K562 (cell line): ENCODE measurements around the gene PTPRE. TPM values are rescaled to one million over a fixed set of nuclear protein-coding genes. Genes with fewer than 3 reads are reported as not detected.

ENCODE experiments used
- ATAC-seq: fragments of 200-7000 bp; cut with Tn5 transposase; 3 replicates; pipeline ENCODE4 v1.9.1; 2020; ENCODE audit warnings: moderate library complexity
- BruUV-seq: library from RNA; stranded (reverse); fragments of 400-500 nt; replicated peaks from 2 replicates; lab custom pipeline; 2021; lab: Mats Ljungman, UMichigan
- CTCF ChIA-PET: fragments of 300-600 bp; formaldehyde crosslinking; extraction: SDS; loops from one replicate; lab custom pipeline; 2021; ENCODE audit warnings: low intra/inter-chr PET ratio; lab: Yijun Ruan, JAX
- POLR2A ChIA-PET: fragments of 300-600, 350-650 bp; sonication (Branson Sonifier 250); formaldehyde crosslinking; extraction: SDS; loops from one replicate; lab custom pipeline; 2021; ENCODE audit warnings: antibody characterized with exemption, inconsistent platforms; lab: Yijun Ruan, JAX
- DNase-seq, 4 experiments: peaks; one replicate each; pipeline versions ENCODE4 v3.0.0 to v3.0.0-alpha.2; 2011 to 2018; ENCODE audit warnings: low spot score in 3 of 4, mixed read lengths in 3 of 4; ENCODE audit errors: extremely low read depth in 1 of 4
- FAIRE-seq: peaks from 2 replicates; lab custom pipeline; 2011; peaks lifted over from hg19 to GRCh38; lab: Jason Lieb, UNC
- H2AFZ ChIP-seq: 2 replicates; pipeline ENCODE4 v1.6.0; 2011; ENCODE audit warnings: low read depth, low read length, control low read depth, inconsistent platforms
- H3K27ac ChIP-seq: fragments of 200-600 bp; 3 replicates; pipeline ENCODE4 v1.8.0; 2011; ENCODE audit warnings: low read depth, mild to moderate bottlenecking, control low read depth, inconsistent platforms, low read length, moderate library complexity, mixed read lengths; ENCODE audit errors: extremely low read depth
- H3K27me3 ChIP-seq, 2 experiments: fragments of 300-600 bp in 1 of 2; 2 replicates in 1 of 2; 3 replicates in 1 of 2; pipeline versions ENCODE4 v1.6.0 to v1.8.0; 2011; ENCODE audit warnings: inconsistent platforms in 2 of 2, low read length in 2 of 2, mild to moderate bottlenecking in 1 of 2, mixed read lengths in 1 of 2, moderate library complexity in 1 of 2; ENCODE audit not compliant: control insufficient read depth in 2 of 2, insufficient read depth in 2 of 2
- H3K36me3 ChIP-seq: fragments of 300-600 bp; 3 replicates; pipeline ENCODE4 v1.8.0; 2011; ENCODE audit warnings: mild to moderate bottlenecking, low read length, inconsistent platforms; ENCODE audit not compliant: control insufficient read depth, insufficient read depth
- H3K4me1 ChIP-seq, 2 experiments: fragments of 200-600 bp in 1 of 2; replicated peaks in 1 of 2; 2 replicates in 1 of 2; 3 replicates in 1 of 2; pipeline versions ENCODE4 v1.5.1 to v1.8.0; 2011; ENCODE audit warnings: inconsistent platforms in 2 of 2, low read length in 2 of 2, mild to moderate bottlenecking in 1 of 2, mixed read lengths in 1 of 2, moderate library complexity in 1 of 2; ENCODE audit not compliant: control insufficient read depth in 2 of 2, insufficient read depth in 2 of 2
- H3K4me2 ChIP-seq: 2 replicates; pipeline ENCODE4 v1.6.1; 2011; ENCODE audit warnings: low read length, control low read depth, inconsistent platforms, mixed read lengths; ENCODE audit not compliant: insufficient read depth
- H3K4me3 ChIP-seq: fragments of 200-600 bp; sonication (generic), shearing (Covaris generic); 2 replicates; pipeline ENCODE4 v1.5.1; 2016; ENCODE audit warnings: control low read depth, inconsistent platforms
- H3K79me2 ChIP-seq: fragments of 200-600 bp; 3 replicates; pipeline ENCODE4 v1.8.0; 2011; ENCODE audit warnings: low read length, inconsistent platforms; ENCODE audit not compliant: control insufficient read depth, insufficient read depth
- H3K9ac ChIP-seq, 2 experiments: 2 replicates each; pipeline versions ENCODE4 v1.6.0 to v1.6.1; 2011; ENCODE audit warnings: low read depth in 2 of 2, low read length in 2 of 2, control low read depth in 1 of 2, inconsistent platforms in 1 of 2, mild to moderate bottlenecking in 1 of 2, mixed read lengths in 1 of 2; ENCODE audit not compliant: insufficient read depth in 1 of 2
- H3K9me1 ChIP-seq: one replicate; pipeline ENCODE4 v1.6.0; 2011; ENCODE audit warnings: inconsistent platforms, mild to moderate bottlenecking, low read length, moderate library complexity; ENCODE audit not compliant: control insufficient read depth, insufficient read depth
- H3K9me3 ChIP-seq: replicated peaks from 2 replicates; pipeline ENCODE4 v1.5.1; 2011; ENCODE audit warnings: low read depth, low read length, inconsistent platforms; ENCODE audit not compliant: control insufficient read depth, insufficient read depth
- H4K20me1 ChIP-seq: replicated peaks from 2 replicates; pipeline ENCODE4 v1.6.1; 2011; ENCODE audit warnings: low read length, inconsistent platforms, mixed read lengths; ENCODE audit not compliant: control insufficient read depth, insufficient read depth
- CLOCK ChIP-seq: fragments of 250-450 bp; sonication (Bioruptor Pico); IDR thresholded peaks from 2 replicates; pipeline ENCODE4 v1.4.0; 2020; ENCODE audit warnings: mild to moderate bottlenecking, moderate library complexity, borderline replicate concordance
- DEAF1 ChIP-seq: fragments of 450-650 bp; formaldehyde crosslinking; IDR thresholded peaks from 2 replicates; pipeline ENCODE4 v1.4.0; 2020; ENCODE audit warnings: mild to moderate bottlenecking, moderate library complexity
- ERF ChIP-seq: fragments of 450-650 bp; formaldehyde crosslinking; IDR thresholded peaks from 2 replicates; pipeline ENCODE4 v1.4.0; 2020; ENCODE audit warnings: mild to moderate bottlenecking, mixed read lengths
- HMGXB4 ChIP-seq: sonication (generic); formaldehyde crosslinking; IDR thresholded peaks from 2 replicates; pipeline ENCODE4 v1.8.1; 2023; ENCODE audit warnings: mild to moderate bottlenecking, missing genetic modification reagents
- HNRNPK ChIP-seq: fragments of 200-400 bp; formaldehyde crosslinking; IDR thresholded peaks from one replicate; pipeline ENCODE4 v1.6.1; 2018; ENCODE audit warnings: mild to moderate bottlenecking, low read depth, low read length; ENCODE audit not compliant: poor library complexity, severe bottlenecking
- HNRNPLL ChIP-seq: fragments of 200-400 bp; formaldehyde crosslinking; IDR thresholded peaks from 2 replicates; pipeline ENCODE4 v1.6.1; 2017; ENCODE audit warnings: low read length, low read depth, mild to moderate bottlenecking; ENCODE audit not compliant: poor library complexity, severe bottlenecking
- KDM5B ChIP-seq: fragments of 200-600 bp; sonication (generic); IDR thresholded peaks from 2 replicates; pipeline ENCODE4 v1.6.1; 2012; ENCODE audit warnings: low read depth, mild to moderate bottlenecking, moderate library complexity, low read length, control low read depth, inconsistent platforms; ENCODE audit not compliant: insufficient replicate concordance
- NR2C1 ChIP-seq, 2 experiments: fragments of 450-650 bp; IDR thresholded peaks; 2 replicates each; pipeline ENCODE4 v1.6.1; 2017; ENCODE audit warnings: mild to moderate bottlenecking in 2 of 2, antibody characterized with exemption in 1 of 2, inconsistent platforms in 1 of 2, missing compliant biosample characterization in 1 of 2, missing genetic modification characterization in 1 of 2
- RHOXF2B ChIP-seq: fragments of 250-450 bp; sonication (Bioruptor Pico); conservative IDR thresholded peaks from 2 replicates; pipeline ENCODE4 v1.5.1; 2021
- WHSC1 ChIP-seq: IDR thresholded peaks from one replicate; pipeline ENCODE4 v1.6.1; 2012; ENCODE audit warnings: low read length, control low read depth, inconsistent platforms
- ZBTB1 ChIP-seq: sonication (generic); formaldehyde crosslinking; IDR thresholded peaks from 2 replicates; pipeline ENCODE4 v1.8.1; 2023; ENCODE audit warnings: missing genetic modification reagents, low read depth, mild to moderate bottlenecking, borderline replicate concordance
- ZNF197 ChIP-seq: fragments of 200-800 bp; sonication (Bioruptor generic); IDR thresholded peaks from 2 replicates; pipeline ENCODE4 v1.6.1; 2016; ENCODE audit warnings: low read depth, missing genetic modification characterization, missing compliant biosample characterization
- ZNF561 ChIP-seq: fragments of 450-650 bp; formaldehyde crosslinking; conservative IDR thresholded peaks from 2 replicates; pipeline ENCODE4 v1.4.0; 2020; ENCODE audit warnings: mild to moderate bottlenecking, moderate library complexity
- ZNF830 ChIP-seq: fragments of 250-450 bp; sonication (Bioruptor Pico); IDR thresholded peaks from 2 replicates; pipeline ENCODE4 v1.5.0; 2021; ENCODE audit warnings: mild to moderate bottlenecking
- WGBS: fragments of 100-300 bp; shearing (Covaris generic); methylation state at CpG from one replicate; pipeline ENCODE4 v1.1.6; 2016; ENCODE audit warnings: low coverage, mixed read lengths; ENCODE audit not compliant: insufficient coverage; ENCODE audit errors: missing lambda C conversion rate; 5-methylcytosine and 5-hydroxymethylcytosine counted together
- in situ Hi-C: fragments of 300-500 bp; cut with MboI; formaldehyde crosslinking; loops from 4 replicates; pipeline ENCODE4 v1.15.0; 2018; ENCODE audit warnings: inconsistent platforms, mixed read lengths
- intact Hi-C: fragments of 100-400 bp; cut with micrococcal nuclease; formaldehyde crosslinking; loops from 2 replicates; pipeline ENCODE4 v1.14.2; 2022
- polyA plus RNA-seq, 8 experiments: library from polyadenylated mRNA; depleted of rRNA in 4 of 8; stranded (reverse) in 5 of 8; unstranded in 3 of 8; fragments of >200 nt; fragmentation: Nextera tagmentation in 2 of 8; fragmentation: Illumina TruSeq in 1 of 8; extraction: Ambion mirVana in 2 of 8; extraction: Trizol in 1 of 8; gene quantifications; 2 replicates each; pipeline versions ENCODE4 v1.2.1 to v1.2.3, GENCODE V29; 2011 to 2014; ENCODE audit warnings: inconsistent platforms in 1 of 8, missing spikeins in 1 of 8
- total RNA-seq, 7 experiments: library from RNA; depleted of rRNA in 6 of 7; stranded (reverse); fragments of >200 nt in 6 of 7; fragmentation: Illumina TruSeq in 2 of 7; extraction: Trizol in 2 of 7; gene quantifications; 2 replicates each; pipeline versions ENCODE4 v1.2.1 to v1.2.3, GENCODE V29; 2011 to 2021; ENCODE audit warnings: low replicate concordance in 1 of 7

The PTPRE gene
- total and polyA plus RNA-seq, 9 of the 15 experiments (the other 6 are each of a cell fraction or from before 2014, with no cell fraction given): 0.01 to 0.13 (median 0.04) TPM; not detected in 4

- H2AFZ ChIP-seq: no peak overlapping the region
- H3K27me3 ChIP-seq: peaks cover 0 to 30% of the 10 kb centered on the region in 2 experiments; a peak in 2 of 5 replicates
- H3K79me2 ChIP-seq: no peaks in the 10 kb centered on the region
- H3K4me3 ChIP-seq: no peak overlapping the region
- no peaks in the 10 kb centered on the region for H3K4me1 ChIP-seq
- ATAC-seq (no peak), FAIRE-seq (no peak), DNase-seq (no peak)
- no peak overlapping the region for H3K4me2 ChIP-seq
- WGBS: 1% methylated on average over 7 of the region's 17 CpGs
- ChIA-PET CTCF (no interaction called here), POLR2A (interaction anchor here (0.6 kb wide), 1 partner anchor 1962 kb away, joined by 3 read pairs; no protein-coding TSS in a partner anchor)
- H3K9ac ChIP-seq: no peak overlapping the region
- intact Hi-C loops (no loop called here), in situ Hi-C loops (no loop called here)
- H3K27ac ChIP-seq: no peak overlapping the region
- no peaks in the 10 kb centered on the region for H3K9me3 ChIP-seq
- no TSS peak for BruUV-seq
- H3K9me1 ChIP-seq: no peaks in the 10 kb centered on the region
- no peaks in the 10 kb centered on the region for H3K36me3 ChIP-seq
- H4K20me1 ChIP-seq: no peaks in the 10 kb centered on the region
- no peak for TF ChIP-seq NR2C1 (IDR thresholded peaks at IDR 0.05)
- no peak for TF ChIP-seq NR2C1 (tag; IDR thresholded peaks at IDR 0.05)
- TF ChIP-seq ZNF830 (CRISPR knock-in tag): no peak
- TF ChIP-seq KDM5B: no peak
- no peak for TF ChIP-seq DEAF1 (CRISPR knock-in tag)
- TF ChIP-seq HNRNPK: no peak
- no peak for TF ChIP-seq ZBTB1
- TF ChIP-seq ERF (CRISPR knock-in tag): no peak
- no peak for TF ChIP-seq ZNF561 (CRISPR knock-in tag)
- TF ChIP-seq HNRNPLL: no peak
- no peak for TF ChIP-seq RHOXF2B (CRISPR knock-in tag)
- TF ChIP-seq CLOCK (CRISPR knock-in tag): no peak
- TF ChIP-seq HMGXB4: no peak
- TF ChIP-seq WHSC1: no peak
- no peak for TF ChIP-seq ZNF197
Observed at GRCh38 chr10:128027822-128028507, 121.1 kb downstream of the PTPRE start.
